ENCODE results near the gene NT5C1A.

NT5C1A gene

DNA sequence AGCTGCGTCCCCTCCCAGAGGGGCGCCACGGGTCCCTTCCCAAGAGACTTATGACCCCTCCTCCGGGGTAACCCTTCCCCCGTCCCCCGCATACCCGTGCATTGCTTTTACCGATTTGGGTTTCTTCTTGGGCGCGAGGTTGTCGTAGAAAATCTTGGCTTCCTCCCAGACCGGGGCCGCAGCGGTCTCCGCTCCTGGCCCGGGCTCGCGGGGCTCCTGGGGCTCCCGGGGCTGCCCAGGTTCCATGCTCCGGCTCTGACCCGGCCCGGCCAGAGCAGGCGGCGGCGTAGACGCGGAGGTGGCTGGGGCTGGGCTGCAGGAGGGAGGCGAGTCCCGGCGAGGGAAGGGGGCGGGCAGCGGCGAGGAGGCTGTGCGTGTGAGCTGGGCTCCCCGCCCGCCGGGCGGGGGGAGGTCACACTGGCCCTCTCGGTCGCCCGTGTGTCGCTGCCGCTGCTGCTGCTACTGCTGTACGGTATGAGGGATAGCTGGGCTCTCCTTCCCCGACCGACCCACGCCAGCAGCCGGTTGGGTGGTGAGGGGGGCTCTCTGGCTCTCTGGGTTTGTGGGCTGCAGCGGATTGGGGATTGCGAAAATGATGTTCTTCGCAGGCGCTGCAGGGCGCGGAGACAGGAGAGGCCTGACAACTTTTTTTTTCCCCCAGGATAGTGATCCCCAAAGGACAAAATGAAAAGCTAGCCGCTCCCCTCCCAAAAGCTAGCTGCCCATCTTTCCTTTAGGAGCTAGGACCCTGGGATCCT is at the start of gene NT5C1A:
TSS of gene NT5C1A (minus strand) at position 315 of the 758 bp plus-strand sequence. CDS start at position 246, 69 bp downstream.
- peak; percentile 40 to 50 for DNase-seq

DNA sequence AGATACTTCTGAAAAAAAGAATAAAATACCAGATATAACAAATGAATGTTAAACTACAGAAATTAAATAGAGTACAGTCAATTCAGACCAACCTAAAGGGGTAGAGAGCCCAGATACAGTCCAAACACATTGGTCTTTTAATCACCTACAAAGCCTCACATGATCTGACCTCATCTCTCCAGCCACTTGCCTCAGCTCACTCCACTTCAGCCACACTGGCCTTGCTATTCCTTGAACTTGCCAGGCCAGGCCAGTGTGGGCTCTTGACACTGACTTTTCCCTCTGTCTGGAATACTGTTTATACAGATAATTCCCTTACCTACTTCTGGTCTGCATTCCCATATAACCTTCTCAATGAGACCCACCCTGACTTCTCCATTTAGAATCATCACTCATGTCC is 49.8 kb upstream of the NT5C1A start:
- no peak for DNase-seq

DNA sequence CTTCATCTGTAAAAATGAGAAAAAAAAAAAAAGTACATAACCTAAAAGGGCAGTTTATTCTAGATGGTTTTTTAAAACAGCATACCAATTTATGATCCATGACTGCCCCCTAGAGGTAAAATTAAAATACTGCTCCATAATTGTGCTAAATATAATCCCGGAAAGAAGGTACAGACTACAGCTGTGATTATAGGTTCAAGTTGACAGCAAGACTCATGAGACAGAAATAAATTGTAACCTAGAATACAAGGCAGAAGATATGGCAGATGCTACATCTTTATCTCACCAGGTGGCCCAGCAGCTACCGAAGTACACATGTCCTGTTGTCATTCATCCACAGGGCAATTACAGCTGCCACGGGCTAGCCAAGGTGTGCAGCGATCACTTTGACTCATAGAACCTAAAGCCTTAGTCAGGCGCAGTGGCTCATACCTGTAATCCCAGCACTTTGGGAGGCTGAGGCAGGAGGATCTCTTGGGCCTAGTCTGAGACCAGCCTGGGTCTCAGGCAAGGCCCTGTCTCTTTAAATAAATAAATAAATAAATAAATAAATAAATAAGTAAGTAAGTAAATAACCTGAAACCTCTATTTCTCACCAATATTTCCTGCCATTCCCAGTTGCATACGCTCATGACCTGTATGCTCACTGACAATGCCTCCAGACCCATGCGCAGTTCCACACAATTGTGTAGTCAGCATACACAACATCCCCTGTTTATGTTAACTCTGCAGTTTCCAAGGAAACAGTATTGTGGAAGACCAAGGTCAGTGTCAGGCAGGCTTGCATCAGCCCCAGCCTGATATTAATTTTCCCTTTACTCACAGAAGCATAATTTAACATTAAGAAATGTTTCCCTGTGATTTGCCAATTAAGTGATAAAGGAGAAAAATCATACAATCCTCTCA is 48.4 kb upstream of the NT5C1A start:
- no peak for DNase-seq

DNA sequence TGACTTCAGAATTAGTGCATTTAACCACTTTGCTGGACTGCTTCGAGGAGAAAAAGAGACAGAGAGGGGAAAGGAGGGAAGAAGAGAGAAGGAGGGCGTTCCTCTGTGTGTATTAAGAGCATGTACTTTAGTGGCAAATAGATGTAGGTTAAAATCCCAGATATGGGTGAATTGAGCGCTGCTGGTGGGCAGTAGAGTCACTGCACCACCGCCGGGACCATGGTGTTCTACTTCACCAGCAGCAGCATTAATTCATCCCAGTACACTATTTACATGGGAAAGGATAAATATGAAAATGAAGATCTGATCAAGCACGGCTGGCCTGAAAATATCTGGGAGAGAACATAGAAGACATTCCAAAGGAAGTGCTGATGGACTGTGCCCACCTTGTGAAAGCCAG is 45.9 kb upstream of the NT5C1A start:
- DNase-seq: no peak

DNA sequence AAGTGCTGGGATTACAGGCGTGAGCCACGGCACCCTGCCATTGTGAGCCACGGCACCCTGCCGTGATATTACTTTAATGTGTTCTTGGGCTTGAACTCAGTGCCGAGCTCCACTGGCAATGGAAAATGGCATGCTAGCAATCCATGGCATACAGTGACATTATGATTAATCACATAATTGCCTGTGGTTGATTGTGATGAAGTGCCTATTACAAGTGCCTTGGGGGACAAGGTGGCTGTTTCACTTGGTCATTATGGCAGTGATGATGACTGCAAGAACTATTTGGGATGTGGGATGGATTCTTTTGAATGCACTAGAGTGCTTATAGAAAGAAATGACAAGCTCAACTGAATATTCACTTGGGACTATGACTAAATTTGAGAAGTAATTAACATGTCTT is 41.6 kb upstream of the NT5C1A start:
- no peak for DNase-seq

DNA sequence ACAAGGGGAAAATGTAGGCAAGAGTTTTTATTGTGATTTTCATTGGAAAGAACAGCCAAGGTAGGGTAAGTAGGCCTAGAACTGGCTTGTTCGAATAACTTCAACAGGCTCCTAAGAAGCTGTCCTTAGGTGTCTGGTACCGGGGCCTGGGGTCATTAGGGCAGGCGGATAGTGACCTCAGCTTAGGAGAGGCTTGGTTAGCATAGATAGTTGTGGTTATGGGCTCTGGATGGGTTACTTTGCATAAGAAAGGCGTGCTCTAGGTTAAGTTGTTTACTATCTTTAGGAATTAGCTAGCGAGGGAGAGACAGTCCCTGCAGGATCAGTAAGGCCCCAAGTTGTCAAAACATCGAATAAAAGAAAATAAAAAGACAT is 40.0 kb upstream of the NT5C1A start:
- DNase-seq: no peak

DNA sequence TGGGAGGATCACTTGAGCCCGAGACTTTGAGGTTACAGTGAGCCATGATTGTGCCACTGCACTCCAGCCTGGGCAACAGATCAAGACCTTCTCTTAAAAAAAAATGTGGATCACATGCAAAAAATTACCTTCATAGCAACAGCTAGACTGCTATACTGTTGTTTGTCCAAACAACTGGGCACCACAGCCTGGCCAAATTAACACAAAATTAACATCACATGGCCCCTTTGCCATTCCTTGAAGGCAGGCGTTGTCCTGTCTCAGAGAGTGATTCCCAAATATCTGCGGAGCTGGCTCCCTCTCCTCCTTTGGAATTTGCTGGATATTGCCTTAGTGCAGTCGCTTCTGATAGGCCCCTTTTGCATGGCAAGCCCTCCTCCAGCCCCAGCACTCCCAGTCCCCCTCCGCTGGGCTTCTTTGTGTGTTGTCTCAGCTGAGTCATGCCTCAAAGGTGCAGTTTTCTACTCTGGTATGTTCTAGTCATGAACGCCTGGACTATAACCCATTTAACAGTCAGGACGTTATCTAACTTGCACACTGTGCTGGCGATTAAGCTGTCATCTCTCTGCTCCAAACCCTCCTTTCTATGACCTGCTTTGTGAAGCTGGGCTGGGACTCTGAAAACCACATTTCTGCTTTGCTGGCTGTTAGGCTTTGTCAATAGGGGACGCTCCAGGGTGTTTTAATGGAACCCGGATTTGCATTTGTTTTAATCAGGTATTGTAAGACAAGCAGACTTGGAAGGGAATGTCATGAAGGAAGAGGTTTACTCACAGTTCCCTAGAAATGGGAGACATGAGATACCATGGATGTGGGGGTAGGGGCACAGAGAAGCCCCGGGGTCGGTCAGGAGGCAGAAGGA is 39.4 kb upstream of the NT5C1A start:
- DNase-seq: no peak

DNA sequence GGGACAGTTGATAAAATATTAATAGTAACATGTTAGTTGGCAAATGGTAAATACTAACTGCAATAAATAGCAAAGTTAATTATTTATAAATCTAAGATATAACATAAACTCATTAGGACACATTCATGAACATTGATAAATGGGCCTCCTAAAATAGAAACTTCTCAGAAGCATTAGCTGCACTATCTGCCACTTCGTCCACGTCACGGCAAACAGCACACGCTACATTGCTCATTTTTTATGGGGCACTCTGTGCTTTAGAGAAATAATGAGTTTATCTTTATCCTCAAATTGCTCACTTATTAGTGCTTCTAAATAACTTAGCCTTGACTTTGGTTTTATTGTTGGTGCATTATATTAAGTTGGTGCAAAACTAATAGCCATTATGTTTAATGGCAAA is 35.6 kb upstream of the NT5C1A start:
- DNase-seq: no peak

DNA sequence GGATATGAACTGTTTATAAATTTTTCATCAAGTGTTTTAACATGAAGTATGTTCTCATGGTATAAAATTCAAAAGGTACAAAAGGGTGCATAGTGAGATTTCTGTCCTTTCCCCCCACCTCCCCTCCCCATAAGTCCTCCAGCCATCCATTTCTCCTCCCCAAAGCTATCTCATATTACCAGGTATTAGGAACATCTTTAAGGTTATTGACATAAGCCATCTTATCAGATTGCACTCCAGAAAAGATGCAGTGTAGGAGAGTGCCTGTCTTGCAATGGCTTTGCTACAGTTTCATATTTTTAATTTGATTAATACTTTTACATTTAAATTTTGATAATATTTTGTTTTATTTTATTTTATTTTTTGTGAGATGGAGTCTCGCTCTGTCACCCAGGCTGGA is 32.9 kb upstream of the NT5C1A start:
- no peak for DNase-seq

DNA sequence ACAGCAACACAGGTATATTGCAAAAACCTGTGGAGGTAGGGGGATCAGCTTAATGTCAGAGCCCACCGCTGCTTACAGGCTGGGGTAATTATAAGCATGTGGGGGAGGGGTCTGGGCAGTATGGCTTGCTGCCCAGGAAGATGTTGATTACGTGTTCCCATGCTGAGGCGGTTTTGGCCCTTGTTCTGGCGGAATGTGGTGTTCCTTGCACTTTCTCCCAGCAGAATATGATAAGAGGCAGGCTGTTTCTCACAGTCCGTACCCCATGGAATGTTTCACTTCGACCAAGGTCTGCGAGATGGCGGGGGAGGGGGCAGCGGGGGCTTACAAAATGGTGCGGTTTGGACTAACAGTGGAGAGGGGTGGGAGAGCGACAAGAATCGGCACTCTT is 29.1 kb upstream of the NT5C1A start:
- no peak for DNase-seq

DNA sequence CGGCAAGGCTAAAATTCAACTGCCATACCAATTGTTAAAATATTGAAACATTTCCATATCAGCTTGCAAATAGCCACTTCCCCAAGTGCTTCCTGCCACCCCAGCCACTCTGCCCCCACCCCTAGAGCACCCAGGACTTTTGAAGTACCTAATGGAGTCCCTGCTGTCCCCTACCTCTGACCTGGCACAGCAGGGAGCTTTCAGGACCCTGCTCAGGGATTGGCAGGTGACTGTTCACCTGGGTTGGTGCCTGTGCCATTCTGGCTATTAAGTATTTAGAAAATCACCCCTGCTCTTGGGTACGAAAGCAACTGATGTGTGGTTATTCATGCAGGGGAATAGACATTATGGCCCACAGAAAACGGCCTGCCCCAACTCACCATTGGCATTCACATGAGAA is 28.4 kb upstream of the NT5C1A start:
- no peak for DNase-seq

DNA sequence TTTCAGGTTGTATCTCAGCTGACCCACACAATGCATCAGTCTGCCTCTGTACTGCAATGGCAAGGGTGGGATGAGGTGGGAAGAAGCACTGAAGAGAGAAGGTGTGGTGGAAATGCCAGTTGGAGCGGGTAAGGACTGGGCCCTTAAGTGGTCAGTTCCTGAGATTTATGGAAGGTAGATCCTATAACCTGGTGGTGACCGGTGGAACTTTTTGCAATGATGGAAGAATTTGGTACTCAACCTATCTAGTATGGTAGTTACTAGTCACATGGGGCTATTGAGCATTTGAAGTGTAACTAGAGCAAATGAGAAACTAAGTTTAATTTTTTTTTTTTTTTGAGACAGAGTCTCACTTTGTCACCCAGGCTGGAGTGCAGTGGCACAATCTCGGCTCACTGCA is 27.5 kb upstream of the NT5C1A start:
- DNase-seq: no peak

DNA sequence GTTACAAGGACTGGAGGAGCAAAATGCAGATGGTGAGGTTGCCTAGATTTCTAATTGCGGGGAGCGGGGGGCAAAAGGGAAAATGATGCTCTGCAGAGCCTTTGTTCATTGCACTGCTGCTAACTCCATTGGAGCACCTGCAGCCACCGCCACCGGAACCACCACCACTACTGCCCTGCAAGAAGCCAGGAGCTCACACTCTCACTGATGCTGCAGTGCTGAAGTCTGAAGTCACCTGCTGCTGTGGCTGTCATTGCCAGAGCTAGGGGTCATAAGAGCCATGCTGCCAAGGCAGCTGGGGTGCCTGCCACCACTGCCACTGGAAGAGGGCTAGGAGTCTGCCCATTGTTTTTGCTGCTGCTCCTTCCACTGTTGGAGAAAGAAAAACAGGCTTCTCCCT is 26.7 kb upstream of the NT5C1A start:
- DNase-seq: no peak

DNA sequence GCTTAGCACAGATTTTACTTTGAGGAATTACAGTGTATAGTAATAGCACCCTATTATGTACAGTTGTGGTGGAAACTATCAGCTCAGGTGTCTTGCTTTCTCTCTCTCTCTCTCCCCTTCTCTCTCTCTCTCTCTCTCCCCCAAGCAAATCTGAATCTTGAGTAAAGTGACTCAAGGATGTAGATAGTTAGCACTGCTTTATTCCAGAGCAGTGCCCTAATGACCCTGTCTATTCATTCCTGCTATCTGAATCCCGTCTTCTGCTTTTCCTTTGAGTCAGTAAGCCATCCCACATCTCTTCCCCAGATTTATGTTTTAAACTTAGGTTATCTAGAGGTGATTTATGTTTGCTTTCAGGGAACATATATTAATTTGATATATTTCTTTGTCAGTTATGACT is 24.5 kb upstream of the NT5C1A start:
- no peak for DNase-seq

DNA sequence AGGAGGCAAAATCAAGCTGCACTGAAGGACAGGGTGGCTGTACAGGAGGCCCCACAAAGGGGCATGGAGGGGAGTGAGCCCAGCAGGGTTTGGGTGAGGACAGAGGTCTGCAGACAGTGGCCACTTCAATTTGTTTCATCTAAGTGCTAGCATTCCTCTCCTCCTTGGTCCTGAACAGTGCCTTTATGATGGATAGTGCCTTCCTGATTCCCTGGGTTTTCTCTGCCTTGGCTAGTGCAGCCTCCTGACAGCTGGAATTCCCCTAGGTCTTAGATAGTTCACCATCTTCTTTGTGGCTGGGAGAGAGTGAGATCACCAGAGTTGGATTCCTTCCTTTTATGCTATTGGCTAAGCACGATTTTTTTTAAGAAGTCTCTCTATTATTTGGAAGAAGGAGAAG is 23.1 kb upstream of the NT5C1A start:
- no peak for DNase-seq

DNA sequence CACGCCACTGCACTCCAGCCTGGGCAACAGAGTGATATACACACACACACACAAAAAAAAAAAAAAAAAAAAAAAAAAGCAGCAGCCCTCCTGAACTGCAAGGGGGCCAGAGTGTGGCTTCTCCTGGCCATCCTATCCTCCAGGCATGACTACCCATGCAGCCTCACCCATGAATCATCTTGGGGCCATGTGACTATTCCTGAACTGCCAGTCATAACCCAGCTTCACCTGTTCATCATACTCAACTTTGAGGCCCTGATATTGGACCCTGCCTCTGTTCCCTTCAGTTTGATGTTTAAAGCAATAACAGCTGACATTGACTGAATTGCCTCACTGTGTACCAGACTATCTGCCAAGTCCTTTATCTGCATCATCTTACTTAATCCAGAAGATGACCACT is 22.1 kb upstream of the NT5C1A start:
- DNase-seq: no peak

DNA sequence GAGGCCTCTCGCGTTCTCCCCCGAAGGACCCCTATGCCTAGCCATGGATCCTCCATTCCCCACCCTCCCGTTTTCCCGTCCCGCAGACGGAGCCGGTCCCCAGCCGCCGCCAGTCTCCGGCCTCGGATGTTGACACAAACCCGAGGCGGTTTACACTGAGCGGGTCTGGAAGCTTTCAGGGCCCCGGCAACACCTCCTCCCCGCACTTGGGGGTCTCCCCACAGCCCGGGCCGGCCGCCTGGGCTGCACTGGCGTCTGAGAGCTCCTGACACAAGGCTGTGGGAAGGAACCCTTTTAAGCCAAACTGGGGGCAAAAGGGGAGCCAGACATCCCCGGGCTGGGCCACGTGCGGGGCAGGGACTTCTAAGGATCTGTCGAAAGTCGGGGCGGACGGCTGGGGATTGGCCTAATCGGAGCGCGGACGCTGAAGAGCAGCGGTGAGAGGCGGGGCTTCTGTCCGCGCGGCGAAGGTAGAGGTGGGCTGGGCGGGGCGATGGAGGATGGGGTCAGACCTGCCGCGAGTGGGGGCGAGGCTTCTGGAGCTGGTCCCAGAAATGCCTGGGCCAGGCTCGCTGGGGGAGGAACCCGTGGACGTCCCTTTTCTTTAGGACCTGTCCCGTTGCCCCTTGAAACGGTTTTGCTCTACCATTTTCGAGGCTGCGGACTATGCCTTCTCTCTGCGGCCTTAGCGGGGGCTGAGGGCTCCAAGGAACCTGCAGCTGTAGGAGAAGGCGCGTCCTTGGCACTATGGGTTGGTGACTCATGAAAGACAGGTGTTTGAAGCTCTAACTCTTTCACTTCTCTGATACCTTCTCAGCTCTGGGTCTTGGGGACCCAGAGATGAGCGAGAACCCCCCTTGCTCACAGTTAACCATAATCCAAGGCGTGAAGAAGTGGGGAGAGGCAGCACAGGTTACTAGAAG is 20.5 kb upstream of the NT5C1A start:
- DNase-seq: peak in 1 of 2 experiments; percentile 35

DNA sequence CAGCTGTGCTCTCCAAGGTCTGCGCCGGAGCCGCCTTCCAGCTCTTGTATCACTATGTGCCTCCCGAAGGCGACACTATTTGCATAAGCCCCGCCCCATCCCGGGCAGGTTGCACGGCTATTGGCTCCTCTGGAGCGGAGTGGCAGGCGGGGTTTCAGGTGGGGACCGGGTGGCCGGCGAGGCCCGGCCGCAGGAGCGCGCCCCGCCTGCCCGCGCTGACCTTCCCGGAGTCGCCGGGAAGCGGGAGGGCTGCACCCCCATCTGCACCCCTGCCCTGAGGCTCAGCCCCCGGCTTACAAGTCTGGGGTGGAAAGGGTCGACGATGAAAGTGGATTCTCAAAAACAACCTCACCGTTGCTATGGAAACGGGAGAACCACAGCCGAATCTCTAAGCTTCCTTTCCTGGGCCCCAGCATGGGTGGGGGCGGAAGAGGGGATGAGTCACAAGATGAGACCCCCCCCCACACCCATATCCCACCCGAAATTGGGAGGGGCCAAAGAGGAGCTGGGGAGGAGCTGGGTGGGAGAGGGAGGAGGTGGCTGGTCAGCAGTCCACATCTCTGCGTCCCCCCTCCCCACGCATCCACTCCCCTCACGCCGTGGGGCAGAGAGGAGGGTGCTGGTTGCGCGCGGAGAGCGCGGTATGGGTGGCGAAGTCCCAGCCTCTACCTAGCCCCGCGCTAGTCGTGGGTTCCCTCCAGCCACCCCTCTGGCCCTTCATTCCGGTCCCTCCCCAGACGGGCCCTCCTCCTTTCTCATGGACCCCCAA is 19.7 kb upstream of the NT5C1A start, which contains the start of gene HPCAL4:
TSS of gene HPCAL4 (minus strand) at position 51 of the 769 bp plus-strand sequence. CDS start 6,830 bp downstream, outside the sequence.
- peak; percentile 90 for DNase-seq

DNA sequence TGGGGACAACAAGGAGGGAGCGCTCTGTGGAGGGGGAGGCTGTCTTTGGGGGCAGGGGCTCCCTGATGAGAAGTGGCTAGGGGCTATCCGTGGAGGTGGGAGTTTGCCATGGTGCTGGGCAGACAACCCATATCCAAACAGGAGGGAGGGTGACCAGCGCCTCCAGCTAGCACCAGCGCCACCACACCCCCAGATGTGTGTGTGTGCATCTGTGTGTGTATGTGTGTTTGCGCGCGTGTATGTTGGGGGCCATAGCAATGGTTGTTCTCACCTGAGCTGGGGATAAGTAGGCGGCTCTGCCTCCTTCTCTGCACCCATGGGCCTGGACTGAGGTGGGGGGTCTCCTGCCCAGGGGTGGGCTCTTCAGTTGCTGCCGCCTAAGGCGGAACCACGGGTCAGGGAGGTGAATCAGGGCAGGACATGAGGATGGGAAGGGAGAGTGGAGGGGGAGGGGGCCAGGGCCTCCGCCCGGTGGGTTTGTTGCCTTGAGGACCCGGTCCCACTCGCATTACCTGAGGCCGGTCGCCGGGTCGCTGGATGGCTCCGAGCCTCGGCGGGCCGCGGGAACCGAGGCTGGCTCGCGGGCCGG is 19.0 kb upstream of the NT5C1A start:
- no peak for DNase-seq

DNA sequence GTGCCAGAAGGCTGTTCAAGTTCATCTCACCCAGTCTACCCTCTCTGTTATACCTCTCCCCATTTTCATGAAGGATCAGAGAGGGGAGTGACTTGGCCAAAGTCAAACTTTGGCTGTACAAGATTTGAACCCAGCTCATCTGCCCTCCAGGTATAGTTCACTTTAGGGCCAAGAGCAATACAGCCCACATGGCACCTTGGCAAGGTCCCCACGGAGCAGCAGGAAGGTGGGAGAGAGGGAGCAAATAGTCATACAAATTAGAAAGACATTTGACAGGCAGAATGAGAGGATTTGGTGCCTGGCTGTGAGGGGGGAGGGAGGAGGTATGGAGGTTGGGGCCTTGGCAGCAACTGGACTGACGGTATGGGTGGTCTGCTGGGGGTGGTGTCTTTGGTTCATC is 18.3 kb upstream of the NT5C1A start:
- no peak for DNase-seq

DNA sequence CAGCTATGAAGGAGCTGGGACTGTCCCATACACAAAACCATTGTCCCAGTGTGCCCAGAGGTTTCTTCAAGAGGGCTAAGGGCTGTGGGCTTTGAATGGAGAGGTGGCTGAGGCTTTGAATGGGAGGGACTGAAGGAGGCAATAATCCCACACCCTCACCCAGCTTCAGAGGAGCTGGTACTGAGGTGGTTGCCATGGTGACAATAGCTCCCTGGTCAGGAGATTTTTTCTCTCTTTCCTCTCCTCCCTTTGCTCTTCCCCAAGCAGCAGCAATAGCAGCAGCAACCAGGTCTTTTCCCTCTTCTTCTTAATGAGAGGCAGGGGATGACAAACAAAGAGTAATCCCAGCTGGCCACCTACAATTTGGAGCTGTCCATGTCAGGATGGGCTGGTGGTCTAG is 17.7 kb upstream of the NT5C1A start:
- DNase-seq: no peak

All from activated T-cell treated with anti-CD3 and anti-CD28 coated beads, Interleukin-2, amount 50 U/mL, for 48 hours (primary cell).